Panc1 (cell line): ENCODE data around the gene GDPD1. TPM values are rescaled to one million over a fixed set of nuclear protein-coding genes. Genes with fewer than 3 reads are reported as not detected.
"Not testable (repeated sequence)": the region's sequence is repeated elsewhere in the genome, so short reads cannot be mapped to it uniquely, and the experiment has no call there.

Experiments used
- ATAC-seq: fragments of 200-7000 bp; cut with Tn5 transposase; 2 replicates; pipeline ENCODE4 v1.9.1; 2020; ENCODE audit warnings: mild to moderate bottlenecking, moderate library complexity
- BruUV-seq: library from RNA; stranded (reverse); fragments of 400-500 nt; replicated peaks from 2 replicates; lab custom pipeline; 2021; lab: Mats Ljungman, UMichigan
- CTCF ChIA-PET: fragments of 300-600 bp; sonication (Branson Sonifier 250); formaldehyde crosslinking; loops from one replicate; lab custom pipeline; 2022; ENCODE audit warnings: antibody characterized with exemption; lab: Charles Lee
- POLR2A ChIA-PET: fragments of 300-600 bp; sonication (Branson Sonifier 250); formaldehyde crosslinking; loops from one replicate; lab custom pipeline; 2022; ENCODE audit warnings: antibody characterized with exemption; lab: Charles Lee
- DNase-seq: peaks from one replicate; pipeline ENCODE4 v3.0.0-alpha.2; 2010; ENCODE audit warnings: low read depth, low spot score
- H3K27ac ChIP-seq: 2 replicates; pipeline ENCODE4 v1.5.1; 2011; ENCODE audit warnings: mild to moderate bottlenecking, low read length, inconsistent platforms
- H3K27me3 ChIP-seq: fragments of 200-500 bp; sonication (Bioruptor generic); 2 replicates; pipeline ENCODE4 v1.6.0; 2014; ENCODE audit warnings: low read length, inconsistent platforms; ENCODE audit not compliant: control insufficient read depth, insufficient read depth
- H3K36me3 ChIP-seq: fragments of 200-500 bp; sonication (Bioruptor generic); 2 replicates; pipeline ENCODE4 v1.5.1; 2014; ENCODE audit warnings: inconsistent platforms, mild to moderate bottlenecking, low read length, moderate library complexity; ENCODE audit not compliant: control insufficient read depth, insufficient read depth
- H3K4me1 ChIP-seq: 2 replicates; pipeline ENCODE4 v1.5.1; 2011; ENCODE audit warnings: inconsistent platforms, mild to moderate bottlenecking, low read length, moderate library complexity; ENCODE audit not compliant: control insufficient read depth, insufficient read depth
- H3K4me3 ChIP-seq, 2 experiments: 2 replicates each; pipeline ENCODE4 v1.5.1; 2011 to 2012; ENCODE audit warnings: low read depth in 2 of 2, low read length in 2 of 2, mild to moderate bottlenecking in 2 of 2, inconsistent platforms in 1 of 2, moderate library complexity in 1 of 2
- H3K9me3 ChIP-seq: fragments of 200-500 bp; sonication (Bioruptor generic); 2 replicates; pipeline ENCODE4 v1.5.1; 2014; ENCODE audit warnings: low read depth, mild to moderate bottlenecking, inconsistent platforms, low read length, moderate library complexity; ENCODE audit not compliant: control insufficient read depth, insufficient read depth
- REST ChIP-seq, 2 experiments: IDR thresholded peaks; 2 replicates each; pipeline ENCODE4 v1.6.1; 2011 to 2012; ENCODE audit warnings: low read depth in 2 of 2, control low read depth in 1 of 2, low read length in 1 of 2, mild to moderate bottlenecking in 1 of 2, moderate library complexity in 1 of 2; ENCODE audit not compliant: insufficient read depth in 1 of 2
- SIN3A ChIP-seq: IDR thresholded peaks from 2 replicates; pipeline ENCODE4 v1.6.1; 2012; ENCODE audit warnings: low read depth, mild to moderate bottlenecking, low read length, moderate library complexity, borderline replicate concordance; ENCODE audit not compliant: insufficient read depth
- TCF7L2 ChIP-seq: IDR thresholded peaks from 2 replicates; pipeline ENCODE4 v1.6.1; 2011; ENCODE audit warnings: mild to moderate bottlenecking, low read depth, low read length, inconsistent platforms
- in situ Hi-C: cut with HindIII; loops from 2 replicates; pipeline ENCODE4 v1.10.0; 2016; ENCODE audit warnings: low sequenced_read_pairs, low pct_unique_long_range_greater_than_20kb
- intact Hi-C: fragments of 100-400 bp; cut with micrococcal nuclease; formaldehyde crosslinking; loops from one replicate; pipeline ENCODE4 v1.10.0; 2022; ENCODE audit not compliant: unreplicated experiment
- total RNA-seq: library from RNA; stranded (reverse); gene quantifications from one replicate; pipeline ENCODE4 v1.2.1, GENCODE V29; 2021; ENCODE audit not compliant: unreplicated experiment
- TF ChIP-seq, protein P1 (sequence below): fragments of 450-650 bp; IDR thresholded peaks from 2 replicates; pipeline ENCODE4 v1.5.1; 2017; ENCODE audit warnings: mild to moderate bottlenecking

GDPD1 gene
- total RNA-seq, 1 experiment from 2014 or later = 0.26 TPM

- in situ Hi-C loops = no loop called here
- POLR2A ChIA-PET = no interaction called here
- no peak for DNase-seq
Observed at GRCh38 chr17:59221159-59221847, 992 bp downstream of the GDPD1 start.

DNA sequence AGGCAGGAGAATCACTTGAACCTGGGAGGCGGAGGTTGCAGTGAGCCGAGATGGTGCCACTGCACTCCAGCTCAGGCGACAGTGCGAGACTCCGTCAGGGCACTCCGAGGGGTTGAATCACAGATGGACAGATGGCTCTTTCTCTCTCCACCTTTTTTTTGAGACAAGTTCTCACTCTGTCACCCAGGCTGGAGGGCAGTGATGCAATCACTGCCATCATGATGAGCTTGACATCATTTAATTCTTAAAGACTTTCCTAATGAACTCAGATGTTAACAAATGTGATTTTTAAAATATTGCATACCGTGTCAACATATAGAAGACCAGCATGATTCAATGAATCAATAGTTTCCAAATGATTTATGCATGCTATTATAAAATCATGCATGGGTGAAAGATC lies 3.5 kb downstream of the GDPD1 start:
- ChIA-PET CTCF (no interaction called here), POLR2A (no interaction called here)
- Histone ChIP-seq H3K27me3 (no peaks in the 10 kb centered on the region), H3K4me3 (no peak overlapping the region), H3K9me3 (no peaks in the 10 kb centered on the region), H3K27ac (no peak overlapping the region), H3K4me1 (no peaks in the 10 kb centered on the region), H3K36me3 (no peaks in the 10 kb centered on the region; the same call in 1 of the 2 replicates)
- DNase-seq (no peak), ATAC-seq (no peak)
- in situ Hi-C loops = no loop called here
- TF ChIP-seq TCF7L2 (no peak), REST (IDR thresholded peaks at IDR 0.05; ENCODE audit: insufficient read depth in 1 of 2, low read depth in 2 of 2, low read length in 1 of 2) (no peak)
- intact Hi-C loops = no loop called here
- BruUV-seq = no TSS peak

More at GRCh38 chr17:59221159-59221847, 992 bp downstream of the GDPD1 start:
- no peaks in the 10 kb centered on the region for H3K27me3 ChIP-seq
- TF ChIP-seq REST (IDR thresholded peaks at IDR 0.05; ENCODE audit: insufficient read depth in 1 of 2, low read depth in 2 of 2, low read length in 1 of 2) = no peak
- TF ChIP-seq, protein P1, sequence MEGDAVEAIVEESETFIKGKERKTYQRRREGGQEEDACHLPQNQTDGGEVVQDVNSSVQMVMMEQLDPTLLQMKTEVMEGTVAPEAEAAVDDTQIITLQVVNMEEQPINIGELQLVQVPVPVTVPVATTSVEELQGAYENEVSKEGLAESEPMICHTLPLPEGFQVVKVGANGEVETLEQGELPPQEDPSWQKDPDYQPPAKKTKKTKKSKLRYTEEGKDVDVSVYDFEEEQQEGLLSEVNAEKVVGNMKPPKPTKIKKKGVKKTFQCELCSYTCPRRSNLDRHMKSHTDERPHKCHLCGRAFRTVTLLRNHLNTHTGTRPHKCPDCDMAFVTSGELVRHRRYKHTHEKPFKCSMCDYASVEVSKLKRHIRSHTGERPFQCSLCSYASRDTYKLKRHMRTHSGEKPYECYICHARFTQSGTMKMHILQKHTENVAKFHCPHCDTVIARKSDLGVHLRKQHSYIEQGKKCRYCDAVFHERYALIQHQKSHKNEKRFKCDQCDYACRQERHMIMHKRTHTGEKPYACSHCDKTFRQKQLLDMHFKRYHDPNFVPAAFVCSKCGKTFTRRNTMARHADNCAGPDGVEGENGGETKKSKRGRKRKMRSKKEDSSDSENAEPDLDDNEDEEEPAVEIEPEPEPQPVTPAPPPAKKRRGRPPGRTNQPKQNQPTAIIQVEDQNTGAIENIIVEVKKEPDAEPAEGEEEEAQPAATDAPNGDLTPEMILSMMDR = no peak
- TF ChIP-seq SIN3A = no peak
- no peak for TF ChIP-seq TCF7L2
- peak overlapping the region; percentile 73 to 94 for H3K4me3 ChIP-seq
- no TSS peak for BruUV-seq
- no peaks in the 10 kb centered on the region for H3K9me3 ChIP-seq
- H3K4me1 ChIP-seq = no peaks in the 10 kb centered on the region
- no peaks in the 10 kb centered on the region; the same call in 1 of the 2 replicates for H3K36me3 ChIP-seq
- CTCF ChIA-PET = interaction anchor here (1.0 kb wide), 1 partner anchor 90 kb away, joined by 7 read pairs; no protein-coding TSS in a partner anchor
- ATAC-seq = no peak
- no peak overlapping the region for H3K27ac ChIP-seq
- intact Hi-C loops = no loop called here

DNA sequence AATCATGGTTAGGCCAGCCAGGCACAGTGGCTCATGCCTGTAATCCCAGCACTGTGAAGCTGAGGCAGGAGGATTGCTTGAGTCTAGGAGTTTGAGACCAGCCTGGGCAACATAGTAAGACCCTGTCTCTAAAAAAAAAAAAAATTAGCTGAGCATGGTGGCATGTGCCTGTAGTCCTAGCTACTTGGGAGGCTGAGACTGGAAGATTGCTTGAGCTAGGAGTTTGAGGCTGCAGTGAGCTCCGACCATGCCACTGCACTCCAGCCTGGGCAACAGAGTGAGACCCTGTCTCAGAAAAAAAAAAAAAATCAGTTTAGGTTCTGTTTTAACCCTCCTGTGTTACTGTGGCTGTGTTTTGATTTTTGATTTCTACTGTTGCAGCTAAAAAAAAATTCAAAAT lies 8.3 kb downstream of the GDPD1 start:
- DNase-seq, intact Hi-C loops, CTCF ChIA-PET, BruUV-seq, H3K36me3 ChIP-seq, H3K27ac ChIP-seq, H3K9me3 ChIP-seq, H3K4me1 ChIP-seq, H3K4me3 ChIP-seq, ATAC-seq, H3K27me3 ChIP-seq: not testable (repeated sequence)
- in situ Hi-C loops = loop anchor here (25.0 kb wide), 1 partner anchor 209 kb away; no protein-coding TSS in a partner anchor
- POLR2A ChIA-PET = interaction anchor here (0.6 kb wide), 1 partner anchor 609 kb away, joined by 10 read pairs; no protein-coding TSS in a partner anchor
